ENCODE measurements around the gene SASS6. TPM values are rescaled to one million over a fixed set of nuclear protein-coding genes. Genes with fewer than 3 reads are reported as not detected.

SASS6 gene
- total and polyA plus RNA-seq, 2 donors (not counting 3 experiments of a cell fraction or from before 2014, with no cell fraction given): 0.44 to 7.3 TPM

- dilution Hi-C loops (cut with MboI; ENCODE audit: extremely low pct_ligation_motif_present, low sequenced_read_pairs): no loop called here
- Histone ChIP-seq H4K20me1 (replicated peaks; ENCODE audit: control insufficient read depth, extremely low read depth, insufficient read depth, low read length) (no peaks in the 10 kb centered on the region), H3K4me3 (replicated peaks in 1 of 3; ENCODE audit: insufficient read depth in 1 of 3, low read depth in 1 of 3, low read length in 3 of 3) (no peak within 1 kb of the TSS), H3K4me2 (ENCODE audit: insufficient read depth, low read length) (no peak within 1 kb of the TSS), H3K4me1 (ENCODE audit: control insufficient read depth, extremely low read depth, insufficient read depth, low read length) (no peaks in the 10 kb centered on the region), H3K9me3 (replicated peaks; ENCODE audit: control insufficient read depth, insufficient read depth, low read length) (no peaks in the 10 kb centered on the region), H3K36me3 (ENCODE audit: control insufficient read depth in 2 of 2, extremely low read depth in 1 of 2, insufficient read depth in 2 of 2, low read length in 2 of 2) (no peaks in the 10 kb centered on the region), H3K27ac (ENCODE audit: insufficient read depth, low read depth, low read length) (no peak within 1 kb of the TSS), H2AFZ (ENCODE audit: low read depth, low read length) (no peak within 1 kb of the TSS), H3K9me1 (replicated peaks; ENCODE audit: control insufficient read depth, extremely low read depth, insufficient read depth, low read length) (no peaks in the 10 kb centered on the region), H3K9ac (replicated peaks; ENCODE audit: extremely low read depth, insufficient read depth, low read length) (no peak within 1 kb of the TSS), H3K79me2 (ENCODE audit: control insufficient read depth, insufficient read depth, low read length) (no peaks in the 10 kb centered on the region), H3K27me3 (ENCODE audit: control insufficient read depth in 2 of 2, insufficient read depth in 2 of 2, low read length in 2 of 2) (no peaks in the 10 kb centered on the region)
- TF ChIP-seq POLR2AphosphoS5 (IDR thresholded peaks at IDR 0.05; ENCODE audit: insufficient read depth, low read depth, low read length): no peak
- TF ChIP-seq MYC (IDR thresholded peaks at IDR 0.05; ENCODE audit: low read depth, low read length): no peak
- no peak for TF ChIP-seq MAX (IDR thresholded peaks at IDR 0.05; ENCODE audit: insufficient read depth, insufficient read length)
- no peak for TF ChIP-seq FOS (IDR thresholded peaks at IDR 0.05; ENCODE audit: borderline replicate concordance, insufficient read depth, low read length)
- TF ChIP-seq EZH2 (IDR thresholded peaks at IDR 0.05; ENCODE audit: borderline replicate concordance, low read depth, low read length, severe bottlenecking): no peak
- no peak for TF ChIP-seq POLR2A (IDR thresholded peaks at IDR 0.05; ENCODE audit: low read depth, low read length)
- TF ChIP-seq JUN (IDR thresholded peaks at IDR 0.05; ENCODE audit: borderline replicate concordance, insufficient read depth, insufficient read length, low read depth): no peak
- TF ChIP-seq GATA2 (IDR thresholded peaks at IDR 0.05; ENCODE audit: insufficient read depth, insufficient read length, low read depth, low read length): no peak
- no peak for TF ChIP-seq CTCF (IDR thresholded peaks at IDR 0.05; ENCODE audit: extremely low read depth in 1 of 2, insufficient read depth in 1 of 2, low read depth in 1 of 2, low read length in 2 of 2)
- POLR2A ChIA-PET: no interaction called here
- FAIRE-seq (no peak), DNase-seq (ENCODE audit: low read depth, low spot score) (no peak)
- no TSS peak for BruUV-seq (replicated peaks)
- CTCF ChIA-PET: interaction anchor here (1.3 kb wide), 1 partner anchor 18 kb away, joined by 4 read pairs; no protein-coding TSS in a partner anchor
- intact Hi-C loops (cut with micrococcal nuclease): no loop called here
Measured at GRCh38 chr1:100178091-100178490, 45.4 kb upstream of the SASS6 start, which contains the start of gene LRRC39. TSS of gene LRRC39 (minus strand) at chr1:100178256. CDS start at chr1:100168516, 9,740 bp downstream.
